Mucosa of stomach (tissue), 1 donor: Measurements from ENCODE around the gene ZNF414.
A peak's percentile ranks its signal among the peaks of the same experiment; 100 is the strongest.

Experiments used
- H3K27me3 ChIP-seq: one replicate; pipeline ENCODE4 v1.7.0; 2013; ENCODE audit warnings: mild to moderate bottlenecking, low read length; ENCODE audit not compliant: control insufficient read depth, insufficient read depth
- H3K36me3 ChIP-seq: one replicate; pipeline ENCODE4 v1.7.0; 2013; ENCODE audit warnings: low read length; ENCODE audit not compliant: control insufficient read depth, insufficient read depth
- H3K4me1 ChIP-seq: one replicate; pipeline ENCODE4 v1.7.0; 2013; ENCODE audit warnings: mild to moderate bottlenecking, low read length; ENCODE audit not compliant: control insufficient read depth, insufficient read depth
- H3K4me3 ChIP-seq: one replicate; pipeline ENCODE4 v1.7.0; 2013; ENCODE audit warnings: low read length
- H3K9ac ChIP-seq: one replicate; pipeline ENCODE4 v1.7.0; 2013; ENCODE audit warnings: mild to moderate bottlenecking, low read length, moderate library complexity
- H3K9me3 ChIP-seq: one replicate; pipeline ENCODE4 v1.7.0; 2013; ENCODE audit warnings: mild to moderate bottlenecking, low read length, moderate library complexity; ENCODE audit not compliant: control insufficient read depth
- donor health status: Pancreatic carcinoma.

ZNF414 gene

GRCh38 chr19:8536282-8536681, 22.3 kb upstream of the ZNF414 start:
- Histone ChIP-seq H3K4me3 (no peak overlapping the region), H3K36me3 (no peaks in the 10 kb centered on the region), H3K9me3 (no peaks in the 10 kb centered on the region), H3K4me1 (no peaks in the 10 kb centered on the region), H3K27me3 (no peaks in the 10 kb centered on the region), H3K9ac (no peak overlapping the region)

GRCh38 chr19:8532225-8532624, 18.3 kb upstream of the ZNF414 start:
- H3K9ac ChIP-seq: no peak overlapping the region
- H3K4me3 ChIP-seq: no peak overlapping the region
- peaks cover 9% of the 10 kb centered on the region for H3K4me1 ChIP-seq
- no peaks in the 10 kb centered on the region for H3K27me3 ChIP-seq
- H3K36me3 ChIP-seq: no peaks in the 10 kb centered on the region
- no peaks in the 10 kb centered on the region for H3K9me3 ChIP-seq

GRCh38 chr19:8531470-8531869, 17.5 kb upstream of the ZNF414 start:
- Histone ChIP-seq H3K27me3 (no peaks in the 10 kb centered on the region), H3K36me3 (no peaks in the 10 kb centered on the region), H3K4me3 (no peak overlapping the region), H3K9me3 (no peaks in the 10 kb centered on the region), H3K9ac (no peak overlapping the region), H3K4me1 (peaks cover 14% of the 10 kb centered on the region)

GRCh38 chr19:8530061-8530679, 16.2 kb upstream of the ZNF414 start:
- Histone ChIP-seq H3K9me3 (no peaks in the 10 kb centered on the region), H3K36me3 (no peaks in the 10 kb centered on the region), H3K4me1 (peaks cover 14% of the 10 kb centered on the region), H3K27me3 (no peaks in the 10 kb centered on the region), H3K9ac (no peak overlapping the region), H3K4me3 (no peak overlapping the region)

GRCh38 chr19:8529369-8530006, 15.5 kb upstream of the ZNF414 start:
- no peak overlapping the region for H3K9ac ChIP-seq
- H3K36me3 ChIP-seq: no peaks in the 10 kb centered on the region
- no peaks in the 10 kb centered on the region for H3K27me3 ChIP-seq

GRCh38 chr19:8528500-8528899, 14.5 kb upstream of the ZNF414 start:
- Histone ChIP-seq H3K36me3 (no peaks in the 10 kb centered on the region), H3K4me1 (peaks cover 14% of the 10 kb centered on the region), H3K27me3 (no peaks in the 10 kb centered on the region), H3K9ac (no peak overlapping the region), H3K4me3 (no peak overlapping the region), H3K9me3 (no peaks in the 10 kb centered on the region)

More at GRCh38 chr19:8529369-8530006, 15.5 kb upstream of the ZNF414 start:
- Histone ChIP-seq H3K9me3 (no peaks in the 10 kb centered on the region), H3K4me1 (peaks cover 14% of the 10 kb centered on the region), H3K4me3 (no peak overlapping the region)

- no peaks in the 10 kb centered on the region for H3K36me3 ChIP-seq
- peaks cover 14% of the 10 kb centered on the region for H3K4me1 ChIP-seq
- peak overlapping the region; percentile 74 for H3K4me3 ChIP-seq
- H3K27me3 ChIP-seq: no peaks in the 10 kb centered on the region
- no peaks in the 10 kb centered on the region for H3K9me3 ChIP-seq
- peak overlapping the region; percentile 81 for H3K9ac ChIP-seq
These were observed 12.6 kb upstream of the ZNF414 start for GRCh38 chr19:8526345-8527091.

GRCh38 chr19:8525401-8525684, 11.4 kb upstream of the ZNF414 start:
- Histone ChIP-seq H3K27me3 (no peaks in the 10 kb centered on the region), H3K9ac (peak overlapping the region; percentile 70), H3K4me1 (peaks cover 14% of the 10 kb centered on the region), H3K36me3 (no peaks in the 10 kb centered on the region), H3K4me3 (peak overlapping the region; percentile 54), H3K9me3 (no peaks in the 10 kb centered on the region)

- no peak overlapping the region for H3K9ac ChIP-seq
- H3K36me3 ChIP-seq: no peaks in the 10 kb centered on the region
- no peaks in the 10 kb centered on the region for H3K4me1 ChIP-seq
These were observed 5.4 kb upstream of the ZNF414 start for GRCh38 chr19:8519388-8519787.

GRCh38 chr19:8518536-8518935, 4.6 kb upstream of the ZNF414 start:
- Histone ChIP-seq H3K36me3 (no peaks in the 10 kb centered on the region), H3K9ac (no peak overlapping the region), H3K4me1 (peaks cover under 1% of the 10 kb centered on the region), H3K9me3 (no peaks in the 10 kb centered on the region), H3K27me3 (no peaks in the 10 kb centered on the region), H3K4me3 (no peak overlapping the region)

More at GRCh38 chr19:8519388-8519787, 5.4 kb upstream of the ZNF414 start:
- Histone ChIP-seq H3K27me3 (no peaks in the 10 kb centered on the region), H3K4me3 (no peak overlapping the region), H3K9me3 (no peaks in the 10 kb centered on the region)

- no peak overlapping the region for H3K9ac ChIP-seq
- H3K4me3 ChIP-seq: no peak overlapping the region
- peaks cover 2% of the 10 kb centered on the region for H3K36me3 ChIP-seq
- H3K27me3 ChIP-seq: no peaks in the 10 kb centered on the region
- H3K4me1 ChIP-seq: peaks cover 8% of the 10 kb centered on the region
- H3K9me3 ChIP-seq: no peaks in the 10 kb centered on the region
These were observed 3.8 kb upstream of the ZNF414 start for GRCh38 chr19:8517551-8518442.

GRCh38 chr19:8515317-8515716, 1.4 kb upstream of the ZNF414 start:
- Histone ChIP-seq H3K36me3 (peaks cover 5% of the 10 kb centered on the region), H3K27me3 (no peaks in the 10 kb centered on the region), H3K4me1 (peaks cover 18% of the 10 kb centered on the region), H3K9ac (no peak overlapping the region), H3K9me3 (no peaks in the 10 kb centered on the region), H3K4me3 (no peak overlapping the region)
